RWPE2 (cell line): Measurements from ENCODE around the gene ST7.
A peak's percentile ranks its signal among the peaks of the same experiment; 100 is the strongest.

Experiments
- ATAC-seq: fragments of 200-7000 bp; cut with Tn5 transposase; 3 replicates; pipeline ENCODE4 v1.9.1; 2021; ENCODE audit warnings: low read depth
- DNase-seq: peaks from one replicate; pipeline ENCODE4 v3.0.0-alpha.2; 2020; ENCODE audit warnings: low spot score
- H3K27ac ChIP-seq: fragments of 450-650 bp; 2 replicates; pipeline ENCODE4 v1.5.1; 2017; ENCODE audit warnings: mild to moderate bottlenecking; ENCODE audit not compliant: poor library complexity, severe bottlenecking
- H3K27me3 ChIP-seq: fragments of 250-450 bp; sonication (Bioruptor Pico); 2 replicates; pipeline ENCODE4 v1.5.1; 2021; ENCODE audit warnings: mild to moderate bottlenecking, moderate library complexity; ENCODE audit not compliant: insufficient read depth, poor library complexity, severe bottlenecking
- H3K36me3 ChIP-seq: fragments of 250-450 bp; sonication (Bioruptor Pico); 2 replicates; pipeline ENCODE4 v1.5.1; 2020; ENCODE audit warnings: low read depth, mild to moderate bottlenecking, moderate library complexity
- H3K4me1 ChIP-seq: fragments of 250-450 bp; sonication (Bioruptor Pico); 2 replicates; pipeline ENCODE4 v1.5.1; 2021; ENCODE audit warnings: mild to moderate bottlenecking, moderate library complexity; ENCODE audit not compliant: insufficient read depth, poor library complexity, severe bottlenecking
- H3K4me3 ChIP-seq: fragments of 250-450 bp; sonication (Bioruptor Pico); 2 replicates; pipeline ENCODE4 v1.5.1; 2021; ENCODE audit warnings: mild to moderate bottlenecking, moderate library complexity; ENCODE audit not compliant: severe bottlenecking
- H3K9me3 ChIP-seq: fragments of 250-450 bp; sonication (Bioruptor Pico); 2 replicates; pipeline ENCODE4 v1.5.1; 2021; ENCODE audit warnings: mild to moderate bottlenecking, moderate library complexity; ENCODE audit not compliant: severe bottlenecking
- TF ChIP-seq, protein P1 (sequence below): fragments of 450-650 bp; IDR thresholded peaks from one replicate; pipeline ENCODE4 v1.5.1; 2017; ENCODE audit warnings: mild to moderate bottlenecking, moderate library complexity; ENCODE audit not compliant: poor library complexity, severe bottlenecking

The ST7 gene

DNA sequence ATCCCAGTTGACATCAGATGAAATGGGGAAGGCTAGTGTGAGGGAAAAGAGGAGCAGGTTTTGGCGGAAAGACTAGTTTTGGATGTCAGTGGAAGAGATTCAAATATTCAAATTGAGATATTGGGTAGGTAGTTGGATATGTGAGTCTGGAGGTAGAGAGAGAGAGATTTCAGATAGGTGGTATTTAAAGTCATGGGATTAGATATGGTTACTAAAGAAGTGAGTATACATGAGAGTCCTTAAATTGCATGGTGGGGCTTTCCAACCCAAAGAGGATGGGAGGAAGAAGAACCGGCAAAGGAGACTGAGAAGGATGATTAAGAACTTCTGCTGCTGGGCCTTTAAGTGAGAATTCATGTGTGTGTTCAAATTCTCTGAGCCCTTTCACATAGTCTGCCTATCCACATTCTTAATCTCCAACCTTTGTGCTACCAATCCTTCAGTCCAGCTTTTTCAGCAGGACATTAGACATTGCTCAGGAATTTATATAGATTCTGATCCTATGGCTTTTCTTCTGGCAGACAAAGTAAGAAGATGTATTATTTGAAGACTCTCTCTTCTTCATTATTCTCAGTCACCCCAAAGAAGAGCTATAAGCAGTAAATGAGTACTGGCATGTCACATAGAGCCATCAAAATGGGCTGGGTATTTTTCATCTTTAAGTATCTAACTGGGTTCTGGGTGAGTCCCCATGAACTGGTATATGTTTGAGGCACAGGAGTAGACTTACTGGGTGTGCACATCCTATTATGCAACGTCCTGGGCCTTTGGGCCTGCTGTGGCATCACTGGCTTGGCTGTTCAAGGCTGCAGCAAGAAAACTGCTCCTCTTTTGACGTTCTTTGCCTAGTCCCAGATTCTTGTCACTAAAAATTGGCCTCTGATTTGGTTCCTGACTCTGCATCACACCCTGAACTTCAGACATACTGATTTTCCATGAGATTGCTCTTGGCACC, 33.6 kb downstream of the ST7 start:
- TF ChIP-seq, protein P1, sequence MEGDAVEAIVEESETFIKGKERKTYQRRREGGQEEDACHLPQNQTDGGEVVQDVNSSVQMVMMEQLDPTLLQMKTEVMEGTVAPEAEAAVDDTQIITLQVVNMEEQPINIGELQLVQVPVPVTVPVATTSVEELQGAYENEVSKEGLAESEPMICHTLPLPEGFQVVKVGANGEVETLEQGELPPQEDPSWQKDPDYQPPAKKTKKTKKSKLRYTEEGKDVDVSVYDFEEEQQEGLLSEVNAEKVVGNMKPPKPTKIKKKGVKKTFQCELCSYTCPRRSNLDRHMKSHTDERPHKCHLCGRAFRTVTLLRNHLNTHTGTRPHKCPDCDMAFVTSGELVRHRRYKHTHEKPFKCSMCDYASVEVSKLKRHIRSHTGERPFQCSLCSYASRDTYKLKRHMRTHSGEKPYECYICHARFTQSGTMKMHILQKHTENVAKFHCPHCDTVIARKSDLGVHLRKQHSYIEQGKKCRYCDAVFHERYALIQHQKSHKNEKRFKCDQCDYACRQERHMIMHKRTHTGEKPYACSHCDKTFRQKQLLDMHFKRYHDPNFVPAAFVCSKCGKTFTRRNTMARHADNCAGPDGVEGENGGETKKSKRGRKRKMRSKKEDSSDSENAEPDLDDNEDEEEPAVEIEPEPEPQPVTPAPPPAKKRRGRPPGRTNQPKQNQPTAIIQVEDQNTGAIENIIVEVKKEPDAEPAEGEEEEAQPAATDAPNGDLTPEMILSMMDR = no peak
- Histone ChIP-seq H3K36me3 (no peaks in the 10 kb centered on the region), H3K4me3 (no peak overlapping the region), H3K27me3 (no peaks in the 10 kb centered on the region), H3K9me3 (no peaks in the 10 kb centered on the region), H3K4me1 (peaks cover 4% of the 10 kb centered on the region), H3K27ac (no peak overlapping the region)
- DNase-seq (no peak), ATAC-seq (peak; percentile 66)

DNA sequence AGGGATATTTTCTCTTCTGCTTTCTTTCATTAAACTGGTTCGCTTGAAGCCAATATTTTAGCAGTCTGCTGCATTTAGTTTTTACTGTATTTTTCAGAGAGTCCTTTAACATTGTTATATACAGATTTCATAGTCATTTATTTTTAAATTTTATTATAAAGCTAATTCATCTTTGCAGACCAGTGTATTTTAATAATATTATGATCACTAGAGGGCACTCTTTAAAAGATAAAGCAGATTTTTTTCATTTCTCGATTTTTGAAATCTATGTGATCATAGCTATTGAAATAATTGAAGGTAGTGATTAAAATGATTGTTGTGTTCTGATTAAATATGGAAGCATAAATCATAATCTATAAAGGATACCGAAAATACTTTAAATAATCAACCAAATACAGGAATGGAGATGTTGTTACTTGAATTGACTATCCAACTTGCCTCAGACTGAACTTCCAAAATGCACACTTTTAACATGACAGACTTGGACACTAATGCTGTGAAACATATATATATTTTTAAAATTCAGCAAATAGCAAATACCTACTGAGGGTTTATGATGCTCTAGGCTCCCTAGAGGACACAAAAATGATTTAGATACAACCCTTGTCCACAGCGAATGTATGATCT, 35.2 kb downstream of the ST7 start:
- H3K9me3 ChIP-seq = no peaks in the 10 kb centered on the region
- H3K27me3 ChIP-seq = no peaks in the 10 kb centered on the region
- no peak overlapping the region for H3K27ac ChIP-seq
- no peaks in the 10 kb centered on the region for H3K36me3 ChIP-seq
- no peaks in the 10 kb centered on the region for H3K4me1 ChIP-seq
- TF ChIP-seq, protein P1 = peak; percentile 76
- ATAC-seq (no peak), DNase-seq (no peak)
- no peak overlapping the region for H3K4me3 ChIP-seq

DNA sequence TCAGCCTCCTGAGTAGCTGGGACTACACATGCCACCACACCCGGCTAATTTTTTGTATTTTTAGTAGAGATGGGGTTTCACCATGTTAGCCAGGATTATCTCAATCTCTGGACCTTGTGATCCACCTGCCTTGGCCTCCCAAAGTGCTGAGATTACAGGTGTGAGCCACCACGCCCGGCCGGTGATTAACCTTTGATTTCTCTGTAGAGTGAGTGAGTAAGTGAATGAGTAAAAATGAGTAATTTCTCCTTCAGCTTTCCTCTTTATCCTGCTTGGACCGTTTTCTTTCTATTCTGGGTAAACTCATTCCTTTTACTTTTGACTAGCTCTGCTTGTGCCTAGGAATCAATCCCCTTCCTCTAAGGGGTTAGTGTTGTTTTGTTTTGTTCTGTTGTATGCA, 36.8 kb downstream of the ST7 start:
- TF ChIP-seq, protein P1 = no peak
- Histone ChIP-seq H3K27me3 (no peaks in the 10 kb centered on the region), H3K4me1 (no peaks in the 10 kb centered on the region), H3K27ac (no peak overlapping the region), H3K9me3 (no peaks in the 10 kb centered on the region), H3K4me3 (no peak overlapping the region), H3K36me3 (no peaks in the 10 kb centered on the region)
- DNase-seq = no peak
- ATAC-seq = peak; percentile 31; the same call in 1 of the 3 replicates

DNA sequence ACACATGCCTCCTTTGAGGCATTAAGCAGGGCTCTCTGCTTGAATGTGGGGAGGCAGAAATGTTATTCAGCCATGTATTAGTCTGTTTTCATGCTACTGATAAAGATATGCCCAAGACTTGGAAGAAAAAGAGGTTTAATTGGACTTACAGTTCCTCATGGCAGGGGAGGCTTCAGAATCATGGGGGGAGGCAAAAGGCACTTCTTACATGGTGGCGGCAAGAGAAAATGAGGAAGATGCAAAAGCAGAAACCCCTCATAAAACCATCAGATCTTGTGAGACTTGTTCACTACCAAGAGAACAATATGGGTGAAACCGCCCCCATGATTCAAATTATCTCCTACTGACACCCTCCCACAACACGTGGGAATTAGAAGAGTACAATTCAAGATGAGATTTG, 37.9 kb downstream of the ST7 start:
- Histone ChIP-seq H3K4me3 (no peak overlapping the region), H3K9me3 (no peaks in the 10 kb centered on the region), H3K27me3 (no peaks in the 10 kb centered on the region), H3K4me1 (no peaks in the 10 kb centered on the region), H3K36me3 (no peaks in the 10 kb centered on the region), H3K27ac (no peak overlapping the region)
- ATAC-seq = no peak
- no peak for DNase-seq
- TF ChIP-seq, protein P1 = no peak

DNA sequence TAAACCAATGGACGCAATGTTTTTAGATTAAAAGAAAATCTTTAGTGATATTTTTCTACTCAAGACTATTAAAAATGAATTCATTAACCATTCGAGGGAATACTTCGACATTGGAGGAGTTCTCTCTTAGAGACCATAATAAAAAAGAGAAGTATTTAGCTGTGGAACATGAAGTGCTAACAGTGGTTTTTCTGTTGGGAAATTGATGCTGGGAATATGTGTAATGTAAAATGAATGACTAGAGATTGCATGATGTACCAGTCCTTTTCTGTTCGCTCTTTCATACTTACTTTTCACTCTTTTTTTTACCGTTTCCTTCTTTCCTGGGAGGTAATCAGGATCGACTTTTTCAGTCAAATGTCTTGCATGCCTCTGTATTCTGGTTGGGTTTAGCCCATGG, 41.3 kb downstream of the ST7 start:
- ATAC-seq (no peak), DNase-seq (no peak)
- no peaks in the 10 kb centered on the region for H3K9me3 ChIP-seq
- H3K27me3 ChIP-seq = no peaks in the 10 kb centered on the region
- TF ChIP-seq, protein P1 = no peak
- H3K27ac ChIP-seq = no peak overlapping the region
- no peaks in the 10 kb centered on the region for H3K36me3 ChIP-seq
- no peaks in the 10 kb centered on the region for H3K4me1 ChIP-seq
- no peak overlapping the region for H3K4me3 ChIP-seq
